K562 (cell line): ENCODE results near the gene INMT. TPM values are rescaled to one million over a fixed set of nuclear protein-coding genes. Genes with fewer than 3 reads are reported as not detected.

Experiments used
- ARHGAP35 ChIP-seq: fragments of 450-650 bp; IDR thresholded peaks from 2 replicates; pipeline ENCODE4 v1.6.1; 2018; ENCODE audit not compliant: partially characterized antibody
- BMI1 ChIP-seq: fragments of 150-350 bp; IDR thresholded peaks from 2 replicates; pipeline ENCODE4 v1.6.1; 2014; ENCODE audit warnings: low read length
- ELK3 ChIP-seq: fragments of 450-650 bp; formaldehyde crosslinking; IDR thresholded peaks from 2 replicates; pipeline ENCODE4 v1.4.0; 2020; ENCODE audit warnings: mild to moderate bottlenecking
- GABPB1 ChIP-seq: sonication (generic); formaldehyde crosslinking; IDR thresholded peaks from 2 replicates; pipeline ENCODE4 v1.8.0; 2022; ENCODE audit warnings: mild to moderate bottlenecking, missing genetic modification reagents
- GMEB1 ChIP-seq: fragments of 250-450 bp; sonication (Bioruptor Pico); IDR thresholded peaks from 2 replicates; pipeline ENCODE4 v1.4.0; 2020; ENCODE audit warnings: mild to moderate bottlenecking
- HDAC6 ChIP-seq: IDR thresholded peaks from 2 replicates; pipeline ENCODE4 v1.6.1; 2012; ENCODE audit warnings: low read depth, mild to moderate bottlenecking, control low read depth, inconsistent platforms, low read length, moderate library complexity
- HDAC8 ChIP-seq: fragments of 450-650 bp; IDR thresholded peaks from 2 replicates; pipeline ENCODE4 v1.6.1; 2016; ENCODE audit warnings: mild to moderate bottlenecking, missing genetic modification characterization, moderate library complexity, missing compliant biosample characterization
- HNRNPH1 ChIP-seq: fragments of 200-400 bp; formaldehyde crosslinking; optimal IDR thresholded peaks from 2 replicates; pipeline ENCODE3; 2017; ENCODE audit warnings: low read depth, mild to moderate bottlenecking, low read length, moderate library complexity
- HOXB6 ChIP-seq: fragments of 250-450 bp; sonication (Bioruptor Pico); IDR thresholded peaks from 2 replicates; pipeline ENCODE4 v1.5.1; 2022; ENCODE audit warnings: mild to moderate bottlenecking, borderline replicate concordance
- MCM3 ChIP-seq: fragments of 450-650 bp; IDR thresholded peaks from 2 replicates; pipeline ENCODE4 v1.6.1; 2016
- MXI1 ChIP-seq: IDR thresholded peaks from 2 replicates; pipeline ENCODE4 v1.6.1; 2011; ENCODE audit warnings: low read depth, mild to moderate bottlenecking, improper control_type of control experiment, low read length
- PHF21A ChIP-seq: fragments of 450-650 bp; IDR thresholded peaks from 2 replicates; pipeline ENCODE4 v1.6.1; 2017; ENCODE audit warnings: low read depth, borderline replicate concordance
- POLR2B ChIP-seq: fragments of 450-650 bp; IDR thresholded peaks from 2 replicates; pipeline ENCODE4 v1.6.1; 2018; ENCODE audit warnings: low read depth; ENCODE audit not compliant: partially characterized antibody
- PTBP1 ChIP-seq: fragments of 200-400 bp; formaldehyde crosslinking; IDR thresholded peaks from 2 replicates; pipeline ENCODE4 v1.6.1; 2017; ENCODE audit warnings: low read depth, low read length
- TCF7L2 ChIP-seq: fragments of 150-350 bp; IDR thresholded peaks from 2 replicates; pipeline ENCODE4 v1.6.1; 2016; ENCODE audit warnings: low read depth, mild to moderate bottlenecking, low read length, moderate library complexity
- ZBTB33 ChIP-seq: sonication (generic); formaldehyde crosslinking; IDR thresholded peaks from 2 replicates; pipeline ENCODE4 v1.8.1; 2023; ENCODE audit warnings: mild to moderate bottlenecking, missing genetic modification reagents
- ZBTB34 ChIP-seq: fragments of 250-450 bp; sonication (Bioruptor Pico); IDR thresholded peaks from 2 replicates; pipeline ENCODE4 v1.8.0; 2021; ENCODE audit warnings: mild to moderate bottlenecking, moderate library complexity
- ZNF239 ChIP-seq: fragments of 250-450 bp; sonication (Bioruptor Pico); IDR thresholded peaks from 2 replicates; pipeline ENCODE4 v1.4.0; 2020; ENCODE audit warnings: mild to moderate bottlenecking
- ZNF785 ChIP-seq: fragments of 250-450 bp; sonication (Bioruptor Pico); IDR thresholded peaks from 2 replicates; pipeline ENCODE4 v1.4.0; 2020; ENCODE audit warnings: mild to moderate bottlenecking
- polyA plus RNA-seq, 8 experiments: library from polyadenylated mRNA; depleted of rRNA in 4 of 8; stranded (reverse) in 5 of 8; unstranded in 3 of 8; fragments of >200 nt; fragmentation: Nextera tagmentation in 2 of 8; fragmentation: Illumina TruSeq in 1 of 8; extraction: Ambion mirVana in 2 of 8; extraction: Trizol in 1 of 8; gene quantifications; 2 replicates each; pipeline versions ENCODE4 v1.2.1 to v1.2.3, GENCODE V29; 2011 to 2014; ENCODE audit warnings: inconsistent platforms in 1 of 8, missing spikeins in 1 of 8
- total RNA-seq, 7 experiments: library from RNA; depleted of rRNA in 6 of 7; stranded (reverse); fragments of >200 nt in 6 of 7; fragmentation: Illumina TruSeq in 2 of 7; extraction: Trizol in 2 of 7; gene quantifications; 2 replicates each; pipeline versions ENCODE4 v1.2.1 to v1.2.3, GENCODE V29; 2011 to 2021; ENCODE audit warnings: low replicate concordance in 1 of 7

Gene INMT
- total and polyA plus RNA-seq, 9 of the 15 experiments (the other 6 are each of a cell fraction or from before 2014, with no cell fraction given): 0.04 to 0.27 TPM; not detected in 7

GRCh38 chr7:30761214-30762156 lies 9.6 kb downstream of the INMT start (continued):
- no peak for TF ChIP-seq TCF7L2
- TF ChIP-seq ZNF239: peak; percentile 17; the same call in 1 of the 2 replicates
- TF ChIP-seq HNRNPH1: no peak
- TF ChIP-seq ZNF785 (CRISPR knock-in tag): no peak
- no peak for TF ChIP-seq PTBP1
- no peak for TF ChIP-seq ZBTB34 (CRISPR knock-in tag)
- peak; percentile 45; the same call in 1 of the 2 replicates for TF ChIP-seq ZBTB33 (CRISPR knock-in tag)
- TF ChIP-seq MCM3: no peak
- TF ChIP-seq ELK3 (CRISPR knock-in tag): no peak
- TF ChIP-seq HDAC8 (tag): no peak
- no peak for TF ChIP-seq ARHGAP35
- TF ChIP-seq BMI1: no peak
- no peak for TF ChIP-seq GMEB1
- TF ChIP-seq HDAC6: no peak
- no peak for TF ChIP-seq POLR2B
- no peak for TF ChIP-seq HOXB6 (CRISPR knock-in tag)
- no peak for TF ChIP-seq GABPB1 (CRISPR knock-in tag)
- peak; percentile 83; the same call in 1 of the 2 replicates for TF ChIP-seq PHF21A
- TF ChIP-seq MXI1: peak; percentile 24
